Measurements from ENCODE around the gene ANKH.
"Not testable (repeated sequence)": the region's sequence is repeated elsewhere in the genome, so short reads cannot be mapped to it uniquely, and the experiment has no call there.

Gene ANKH

DNA sequence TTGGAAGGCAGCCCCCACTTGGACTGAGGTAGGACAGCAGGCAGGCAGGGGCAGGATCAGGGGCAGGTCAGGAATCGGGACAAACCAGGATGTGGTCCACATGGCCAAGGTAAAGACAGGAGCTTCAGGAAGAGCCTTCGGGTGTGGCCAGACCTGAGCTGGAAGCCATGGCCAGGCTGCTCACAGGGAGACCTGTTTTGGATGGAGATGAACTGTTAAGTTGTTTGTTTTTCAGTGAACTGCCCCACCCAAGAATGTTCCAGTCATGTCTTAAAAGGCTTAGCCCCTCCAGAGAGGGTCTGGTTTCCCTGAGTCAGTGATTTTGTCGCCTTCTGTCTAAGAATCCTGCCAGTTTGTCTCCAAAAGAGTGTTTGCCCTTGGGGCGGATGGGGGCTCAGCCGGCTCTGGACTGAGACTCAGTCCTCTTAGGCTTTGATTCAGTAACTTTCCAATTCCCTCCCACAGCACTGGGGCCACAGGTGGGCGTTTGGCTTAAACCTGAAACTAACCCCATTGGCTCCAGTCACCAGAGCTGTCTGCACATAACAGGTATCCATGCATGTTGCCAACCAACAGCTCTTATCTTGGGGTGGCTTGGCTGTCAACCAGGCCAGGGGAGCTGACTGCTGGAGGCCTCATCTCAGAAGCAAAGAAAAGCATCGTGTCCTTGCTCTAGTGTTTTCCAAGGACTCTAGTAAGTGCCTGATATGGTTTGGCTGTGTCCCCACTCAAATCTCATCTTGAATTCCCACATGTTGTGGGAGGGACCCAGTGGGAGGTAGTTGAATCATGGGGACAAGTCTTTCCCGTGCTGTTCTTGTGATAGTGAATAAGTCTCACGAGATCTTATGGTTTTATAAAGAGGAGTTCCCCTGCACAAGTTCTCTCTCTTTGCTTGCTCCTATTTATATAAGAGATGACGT, 11.3 kb upstream of the ANKH start:
- no peak for DNase-seq

- no peak for DNase-seq
These were observed 10.2 kb upstream of the ANKH start for GRCh38 chr5:14881826-14882225.

DNA sequence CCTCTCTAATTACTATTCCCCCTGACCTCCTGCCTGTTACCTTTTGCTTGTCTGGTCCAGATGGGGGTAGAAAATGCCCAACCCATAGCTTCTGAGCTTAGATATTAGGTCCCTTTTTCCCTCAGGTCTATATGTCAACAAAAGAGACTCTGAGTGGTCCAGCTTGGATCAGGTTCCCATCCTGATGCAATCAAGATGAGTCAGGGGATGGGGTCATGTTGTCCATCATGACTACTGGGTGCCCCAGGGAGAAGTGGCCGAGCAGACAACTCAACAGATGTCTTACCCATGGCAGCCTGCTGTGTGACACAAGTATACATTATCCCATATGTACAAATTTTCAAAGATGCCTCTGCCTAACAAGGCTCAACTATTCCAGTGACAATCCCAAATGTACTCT, 9.1 kb upstream of the ANKH start:
- no peak for DNase-seq

GRCh38 chr5:14879937-14880589, 8.5 kb upstream of the ANKH start:
- no peak for DNase-seq

DNA sequence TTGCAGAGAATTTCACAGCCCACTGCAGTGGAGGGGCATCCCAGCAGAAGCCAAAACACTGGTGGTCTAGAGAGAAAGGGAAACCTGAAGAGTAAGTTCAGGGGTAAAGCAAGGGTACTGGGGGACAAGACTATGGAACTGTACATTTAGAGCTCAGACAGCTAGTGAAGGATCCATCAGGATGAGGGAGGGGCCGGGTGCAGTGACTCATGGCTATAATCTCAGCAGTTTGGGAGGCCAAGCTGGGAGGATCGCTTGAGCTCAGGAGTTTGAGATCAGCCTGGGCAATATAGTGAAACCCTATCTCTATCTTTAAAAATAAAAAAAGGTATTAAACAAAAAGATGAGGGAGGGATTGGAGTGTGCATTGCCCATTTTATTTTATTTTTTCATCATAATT, 7.8 kb upstream of the ANKH start:
- no peak for DNase-seq

DNA sequence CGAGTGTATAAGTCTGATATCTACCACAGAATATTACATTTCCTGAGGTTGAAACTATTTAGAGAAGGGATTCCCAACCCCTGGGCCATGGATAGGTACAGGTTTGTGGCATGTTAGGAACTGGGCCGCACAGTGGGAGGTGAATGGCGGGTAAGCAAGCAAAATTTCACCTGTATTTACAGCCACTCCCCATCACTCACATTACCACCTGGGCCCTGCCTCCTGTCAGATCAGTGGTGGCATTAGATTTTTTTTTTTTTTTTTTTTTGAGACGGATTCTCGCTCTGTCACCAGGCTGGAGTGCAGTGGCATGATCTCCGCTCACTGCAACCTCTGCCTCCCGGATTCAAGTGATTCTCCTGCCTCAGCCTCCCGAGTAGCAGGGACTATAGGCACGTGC, 6.6 kb upstream of the ANKH start:
- DNase-seq = not testable (repeated sequence)

GRCh38 chr5:14876095-14876494, 4.5 kb upstream of the ANKH start:
- no peak for DNase-seq

DNA sequence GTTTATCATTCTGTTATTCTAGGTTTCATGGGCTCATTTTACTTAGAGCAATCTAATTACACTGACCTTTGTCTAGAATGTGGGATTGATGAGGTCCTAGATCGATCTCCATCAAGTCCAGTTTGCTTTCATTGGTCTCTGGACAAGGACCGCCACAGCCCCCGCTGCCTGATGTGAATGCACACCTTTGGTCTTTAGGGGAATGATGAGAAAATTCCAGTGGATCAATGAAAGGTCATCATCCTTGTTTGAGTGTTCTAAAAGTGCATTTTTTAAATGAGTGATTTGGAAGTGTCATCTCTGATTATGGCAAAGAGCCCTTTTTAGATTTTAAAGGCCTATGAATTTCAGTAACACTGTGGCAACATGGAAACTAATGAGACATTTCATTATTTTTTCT, 2.2 kb upstream of the ANKH start:
- DNase-seq = no peak

- DNase-seq = no peak
These were observed 1.5 kb upstream of the ANKH start for GRCh38 chr5:14873093-14873492.

DNA sequence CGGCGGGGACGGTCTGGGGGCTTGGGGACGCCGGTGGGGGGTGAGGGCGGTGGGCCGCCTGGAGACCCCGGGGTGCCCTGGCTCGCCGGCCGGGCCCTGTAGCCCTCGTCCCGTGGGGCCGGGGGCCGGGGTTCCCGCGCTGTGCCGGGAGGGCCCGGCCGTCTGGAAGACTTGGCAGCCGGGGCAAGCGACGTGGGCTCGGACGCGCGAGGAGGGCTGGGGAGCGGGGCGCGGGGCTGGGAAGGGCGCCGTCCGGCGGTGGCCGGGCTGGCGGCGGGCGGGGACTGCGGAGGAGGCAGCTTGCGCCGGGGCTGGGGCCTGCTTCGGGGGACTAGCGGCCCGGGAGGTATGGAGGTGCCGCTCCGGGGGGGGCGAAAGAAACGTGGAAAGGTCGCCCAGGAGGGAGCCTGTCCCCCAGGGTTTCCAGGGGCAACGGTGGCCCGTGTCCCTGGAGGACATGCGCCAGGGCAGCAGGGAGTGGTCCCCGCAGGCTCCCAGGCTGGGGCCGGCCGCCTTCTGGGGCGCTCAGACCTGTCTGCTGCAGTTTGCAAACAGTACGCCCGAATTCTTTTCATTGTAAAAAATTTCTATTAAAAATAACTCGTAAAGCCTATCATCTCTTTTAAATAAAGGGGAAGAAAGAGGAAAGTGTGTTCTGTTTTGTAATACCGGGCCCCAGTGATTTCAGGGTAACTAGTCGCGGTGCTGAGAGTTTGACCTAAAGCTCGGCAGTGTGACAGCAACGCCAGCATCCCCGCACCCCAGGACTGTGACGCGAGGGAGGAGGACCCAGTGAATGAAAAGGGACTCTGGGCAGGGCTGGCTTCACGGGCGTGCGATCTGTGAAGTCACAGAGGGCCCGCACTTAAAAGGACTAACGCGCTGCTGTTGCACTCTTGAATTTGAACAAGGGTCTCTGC, 752 bp upstream of the ANKH start:
- DNase-seq = no peak

DNA sequence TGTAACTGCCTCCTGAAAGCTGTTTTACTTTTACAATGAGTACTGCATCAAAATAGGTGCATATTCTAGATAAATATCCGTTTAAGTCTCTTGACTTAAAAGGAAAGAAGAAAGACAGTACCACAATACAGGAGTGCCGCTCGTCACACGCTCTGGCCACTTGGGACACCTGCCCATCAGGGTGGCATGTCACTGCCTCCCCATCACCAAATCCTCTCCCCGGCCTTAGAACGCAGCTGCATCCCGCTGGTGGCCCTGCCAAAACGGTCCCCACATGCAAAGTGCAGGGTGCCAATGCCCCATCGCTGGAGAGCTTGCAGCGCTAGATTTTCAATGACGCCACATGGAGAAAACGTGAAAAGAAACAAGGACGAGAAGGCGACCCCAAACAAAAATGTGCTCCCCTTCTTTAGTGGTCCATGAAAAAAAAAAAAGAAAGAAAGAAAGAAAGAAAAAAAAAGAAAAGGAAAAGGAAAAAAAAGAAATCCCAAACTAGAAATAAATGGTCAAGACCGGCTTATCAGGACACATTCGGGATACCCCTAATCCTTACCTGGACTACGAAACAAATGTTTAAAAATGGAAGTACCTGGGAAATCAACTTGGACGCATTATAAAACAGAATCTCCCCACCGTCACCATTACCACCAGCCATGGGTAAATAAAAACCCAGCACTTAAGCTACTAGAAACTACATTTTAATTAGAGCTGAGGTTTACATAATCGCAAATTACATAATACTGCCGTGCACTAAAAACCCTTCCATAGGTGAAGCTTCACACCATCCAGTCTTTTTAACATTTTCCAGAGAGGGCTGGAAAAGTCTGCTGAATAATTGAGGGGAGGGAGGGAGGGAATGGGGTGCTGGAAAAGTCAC, 1.0 kb downstream of the ANKH start:
- no peak for DNase-seq

DNA sequence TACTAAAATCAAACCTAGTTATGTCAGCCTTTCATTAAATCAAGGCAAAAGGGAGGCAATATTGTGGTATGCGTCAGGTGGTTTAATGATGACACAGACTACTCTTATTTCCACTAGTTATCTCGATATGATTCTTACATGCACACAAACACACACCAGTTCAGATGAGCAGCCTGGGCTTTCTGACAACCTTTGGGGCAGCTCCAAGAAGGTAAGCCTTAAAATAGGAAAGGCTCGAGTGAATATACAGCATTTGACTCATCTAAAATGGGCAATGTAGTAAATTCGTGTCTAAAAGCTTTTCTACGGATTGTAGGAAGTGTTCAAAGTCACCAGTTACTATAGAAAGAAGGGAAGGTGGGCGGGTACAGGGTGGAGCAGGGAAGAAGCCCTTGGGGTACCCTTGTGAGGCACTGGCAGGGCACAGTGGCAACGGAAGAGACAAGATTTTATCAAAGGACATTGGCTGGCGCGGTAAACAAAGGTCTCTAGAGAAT, 1.9 kb downstream of the ANKH start:
- DNase-seq = no peak

DNA sequence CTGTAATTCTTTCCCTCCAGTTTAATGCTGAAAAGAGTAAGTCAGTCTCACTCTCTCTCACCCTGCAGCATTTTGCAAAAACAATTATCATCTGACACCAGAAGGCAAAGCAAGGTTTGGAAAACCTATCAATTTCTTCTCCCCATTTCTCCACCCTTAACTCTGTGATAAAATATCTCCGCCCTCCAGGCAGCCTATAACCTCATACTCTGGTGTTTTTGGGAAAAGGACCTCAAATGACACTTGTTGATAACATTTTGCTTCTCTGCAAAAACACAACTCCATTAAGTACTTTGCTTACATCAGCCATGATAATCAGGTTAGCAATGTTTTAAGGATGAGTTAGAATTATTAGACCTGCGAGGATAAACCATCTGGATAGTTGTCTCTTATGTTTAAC, 2.3 kb downstream of the ANKH start:
- DNase-seq = no peak

GRCh38 chr5:14868771-14869170, 2.8 kb downstream of the ANKH start:
- no peak for DNase-seq

DNA sequence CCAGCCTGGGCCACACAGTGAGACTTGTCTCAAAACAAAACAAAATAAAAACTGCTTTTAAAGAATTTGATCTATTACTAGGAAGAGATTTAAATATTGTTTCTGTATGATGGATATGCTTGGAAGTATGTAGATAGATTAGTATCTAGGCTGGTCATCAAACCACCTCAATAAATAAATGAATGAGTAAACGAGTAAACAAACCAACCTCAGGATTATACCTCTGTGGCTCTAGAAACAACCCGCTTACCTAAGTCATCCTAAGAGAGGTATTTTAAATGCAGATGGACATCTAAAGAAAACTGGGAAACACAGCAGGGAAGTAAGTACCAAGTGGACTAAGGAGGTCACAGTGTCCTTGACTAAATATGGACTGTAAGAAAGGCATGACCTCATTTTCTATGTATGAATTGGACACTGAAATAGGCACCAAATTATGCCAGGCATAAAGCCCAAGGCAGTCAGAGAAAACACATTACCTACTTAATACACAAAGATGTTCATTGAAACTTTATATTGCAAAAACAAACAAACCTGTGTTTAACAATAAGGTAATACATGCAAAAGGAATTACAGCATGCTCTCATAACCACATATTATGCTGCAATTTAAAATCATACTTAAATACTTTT, 7.3 kb downstream of the ANKH start:
- DNase-seq = no peak

DNA sequence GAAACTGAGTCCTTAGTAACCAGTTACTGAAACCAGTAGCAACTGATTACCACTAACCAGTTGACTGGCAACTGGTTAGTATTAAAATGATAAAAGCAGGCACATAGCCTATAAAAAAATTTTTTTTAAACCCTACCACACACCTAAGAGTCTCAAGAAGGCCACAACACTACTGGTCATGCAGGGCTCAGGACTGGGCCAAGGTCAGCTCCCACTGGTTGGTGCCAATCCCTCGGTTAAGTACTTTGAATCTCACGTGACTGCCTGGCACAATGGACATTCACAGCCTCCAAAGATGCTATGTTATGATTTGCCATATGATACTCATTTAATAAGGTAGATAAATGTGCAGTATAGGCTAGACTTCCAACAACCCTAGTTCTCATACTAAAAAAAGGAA, 8.5 kb downstream of the ANKH start:
- no peak for DNase-seq

DNA sequence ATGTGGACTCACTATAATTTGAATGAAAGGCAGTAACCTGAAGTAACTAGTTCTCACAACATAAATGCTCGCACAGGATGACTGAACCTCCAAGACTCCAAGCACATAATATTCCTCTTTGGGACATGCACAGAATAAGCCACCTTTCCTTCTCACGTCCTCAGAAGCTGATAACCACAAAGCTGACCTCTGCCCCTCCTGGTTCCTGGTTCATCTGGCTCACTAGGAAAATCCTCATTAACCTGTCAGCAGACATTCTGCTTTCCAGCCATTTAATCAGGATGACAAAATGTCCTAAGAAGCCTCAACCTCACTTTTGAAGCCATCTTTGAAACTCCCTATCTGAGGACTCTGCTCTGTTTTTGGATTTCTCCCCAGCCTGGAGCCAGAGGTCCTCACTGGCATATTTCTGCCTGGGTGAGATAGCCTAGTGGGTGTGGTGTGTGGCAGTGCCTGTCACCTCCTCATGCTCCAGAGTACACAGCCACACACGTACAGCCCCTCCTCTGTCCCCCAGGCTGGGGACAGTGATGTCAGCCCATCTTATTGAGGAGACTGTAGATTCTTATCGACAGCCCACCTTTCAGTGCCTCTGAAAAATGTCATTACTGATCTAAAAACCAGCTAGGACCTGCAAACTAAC, 10.3 kb downstream of the ANKH start:
- no peak for DNase-seq

DNA sequence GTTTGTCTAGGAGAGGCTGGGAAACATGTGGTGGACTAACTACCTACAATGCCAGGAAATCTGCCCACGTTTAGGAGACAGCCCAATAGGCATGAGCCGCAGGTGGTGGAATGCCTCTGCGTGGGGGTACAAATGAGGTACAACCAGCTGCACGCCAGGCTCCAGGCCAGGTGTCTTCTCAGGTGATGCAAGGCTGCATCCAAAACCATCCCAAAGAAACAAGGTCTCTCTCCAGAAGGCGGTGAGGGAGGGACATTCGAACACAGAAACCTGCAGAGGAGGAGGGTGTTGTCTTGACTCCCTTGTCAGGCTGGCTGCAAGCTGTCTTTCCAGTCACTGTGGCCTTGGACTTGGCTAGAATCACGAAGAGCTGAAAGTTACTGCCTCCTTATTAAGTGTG, 11.6 kb downstream of the ANKH start:
- DNase-seq = no peak

DNA sequence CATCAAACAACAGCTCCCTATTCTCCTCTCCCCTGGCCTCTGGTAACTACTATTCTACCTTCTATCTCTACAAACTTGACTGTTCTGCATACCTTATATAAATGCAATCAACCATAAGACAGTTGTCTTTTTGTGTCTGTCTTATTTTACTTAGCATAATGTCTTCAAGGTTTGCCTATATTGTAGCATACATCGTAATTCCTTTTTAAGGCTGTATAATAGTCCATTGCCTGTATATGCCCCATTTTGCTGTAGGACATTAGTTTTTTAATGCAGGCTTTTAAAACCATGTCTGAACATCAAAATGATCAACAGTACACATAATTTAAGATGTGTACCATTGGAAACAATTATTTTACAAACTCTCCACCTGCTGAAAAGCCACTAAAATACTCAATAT, 12.4 kb downstream of the ANKH start:
- DNase-seq = no peak

DNA sequence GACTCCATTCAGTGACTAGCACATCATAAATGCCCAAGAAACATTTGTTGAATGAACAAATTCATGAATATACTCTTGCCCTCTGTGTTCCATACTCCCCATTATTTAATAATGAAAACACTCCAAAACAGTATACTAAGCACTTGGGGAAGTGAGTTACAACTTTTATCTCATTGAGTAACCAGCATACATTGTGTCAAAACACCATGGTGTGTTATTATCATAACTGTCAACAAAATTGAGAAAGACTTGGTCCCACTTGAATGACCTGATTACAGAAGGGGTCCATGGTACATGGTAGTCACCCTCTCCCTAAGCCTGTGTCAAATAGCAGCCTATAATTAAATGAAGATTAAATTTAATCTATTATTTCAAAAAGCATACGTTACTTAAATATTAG, 16.2 kb downstream of the ANKH start:
- no peak for DNase-seq

GRCh38 chr5:14854799-14855198, 16.8 kb downstream of the ANKH start:
- no peak for DNase-seq
